SJCRH30 (cell line): ENCODE results near the gene PHOX2A. TPM values are rescaled to one million over a fixed set of nuclear protein-coding genes. Genes with fewer than 3 reads are reported as not detected.
"Not testable (repeated sequence)": the region's sequence is repeated elsewhere in the genome, so short reads cannot be mapped to it uniquely, and the experiment has no call there.

Experiments used
- DNase-seq, 2 experiments: peaks; one replicate each; pipeline ENCODE4 v3.0.0-alpha.2; 2015 to 2020
- H3K27ac ChIP-seq: fragments of 250-450 bp; sonication (Bioruptor Pico); 2 replicates; pipeline ENCODE4 v1.5.1; 2020; ENCODE audit warnings: mild to moderate bottlenecking, moderate library complexity
- H3K27me3 ChIP-seq: fragments of 250-450 bp; sonication (Bioruptor Pico); 2 replicates; pipeline ENCODE4 v1.5.1; 2020; ENCODE audit warnings: mild to moderate bottlenecking, moderate library complexity
- H3K36me3 ChIP-seq: fragments of 250-450 bp; sonication (Bioruptor Pico); 2 replicates; pipeline ENCODE4 v1.5.1; 2020; ENCODE audit warnings: mild to moderate bottlenecking, moderate library complexity
- H3K4me1 ChIP-seq: fragments of 250-450 bp; sonication (Bioruptor Pico); 2 replicates; pipeline ENCODE4 v1.5.1; 2020; ENCODE audit warnings: mild to moderate bottlenecking, moderate library complexity
- H3K4me3 ChIP-seq: fragments of 250-450 bp; sonication (Bioruptor Pico); 2 replicates; pipeline ENCODE4 v1.5.1; 2020; ENCODE audit warnings: mild to moderate bottlenecking, moderate library complexity
- H3K9me3 ChIP-seq: fragments of 250-450 bp; sonication (Bioruptor Pico); replicated peaks from 2 replicates; pipeline ENCODE4 v1.5.1; 2020; ENCODE audit warnings: mild to moderate bottlenecking, moderate library complexity
- total RNA-seq: library from RNA; depleted of rRNA; stranded (reverse); fragments of >200 nt; shearing (Covaris generic); gene quantifications from 2 replicates; pipeline ENCODE4 v1.2.3, GENCODE V29; 2014; rRNA removed

PHOX2A gene
- total RNA-seq, 1 experiment from 2014 or later, result not detected

DNA sequence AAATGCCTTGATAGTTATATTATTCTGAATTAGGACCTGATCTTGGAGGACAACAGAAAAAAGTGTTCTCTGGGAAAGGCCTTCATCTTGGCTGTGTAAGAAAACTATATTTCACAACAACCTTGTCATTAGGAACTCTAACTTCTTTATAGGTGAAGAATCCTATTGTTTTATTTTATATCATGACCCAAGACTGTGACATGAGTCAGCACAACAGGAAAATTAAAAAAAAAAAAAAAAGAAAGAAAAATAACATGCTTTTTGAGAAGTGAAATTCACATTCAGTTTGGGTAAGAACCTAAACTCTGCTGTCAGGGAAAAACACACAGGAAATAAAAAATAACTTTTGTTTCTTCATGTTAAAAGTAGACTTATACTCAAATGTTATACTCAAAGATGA, 39.1 kb downstream of the PHOX2A start:
- Histone ChIP-seq H3K36me3 (no peaks in the 10 kb centered on the region), H3K4me1 (no peaks in the 10 kb centered on the region), H3K27ac (no peak overlapping the region)

DNA sequence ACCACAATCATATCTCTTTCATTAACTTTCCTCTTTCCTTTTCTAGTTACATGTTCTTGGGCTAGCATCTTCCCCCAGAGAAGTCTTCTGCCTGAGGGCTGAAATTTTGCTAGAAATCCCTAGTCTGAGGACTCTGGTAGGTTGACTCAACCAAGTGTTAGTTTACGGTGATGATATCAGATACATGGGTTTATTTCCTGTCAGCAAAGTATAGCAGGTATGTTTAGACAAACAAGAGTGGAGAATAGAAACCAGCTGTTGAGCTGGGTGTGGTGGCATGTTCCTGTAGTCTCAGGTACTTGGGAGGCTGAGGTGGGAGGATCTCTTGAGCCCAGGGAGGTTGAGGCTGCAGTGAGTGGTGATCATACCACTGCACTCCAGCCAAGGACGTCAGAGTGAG, 40.8 kb downstream of the PHOX2A start:
- Histone ChIP-seq H3K9me3 (no peaks in the 10 kb centered on the region), H3K27ac (no peak overlapping the region), H3K4me3 (no peak overlapping the region), H3K27me3 (no peaks in the 10 kb centered on the region), H3K4me1 (no peaks in the 10 kb centered on the region), H3K36me3 (no peaks in the 10 kb centered on the region)
- DNase-seq, result no peak

More for the DNA sequence above, 39.1 kb downstream of the PHOX2A start:
- Histone ChIP-seq H3K4me3 (no peak overlapping the region), H3K27me3 (no peaks in the 10 kb centered on the region), H3K9me3 (peaks cover 1% of the 10 kb centered on the region; the same call in 1 of the 2 replicates)
- DNase-seq, result no peak

DNA sequence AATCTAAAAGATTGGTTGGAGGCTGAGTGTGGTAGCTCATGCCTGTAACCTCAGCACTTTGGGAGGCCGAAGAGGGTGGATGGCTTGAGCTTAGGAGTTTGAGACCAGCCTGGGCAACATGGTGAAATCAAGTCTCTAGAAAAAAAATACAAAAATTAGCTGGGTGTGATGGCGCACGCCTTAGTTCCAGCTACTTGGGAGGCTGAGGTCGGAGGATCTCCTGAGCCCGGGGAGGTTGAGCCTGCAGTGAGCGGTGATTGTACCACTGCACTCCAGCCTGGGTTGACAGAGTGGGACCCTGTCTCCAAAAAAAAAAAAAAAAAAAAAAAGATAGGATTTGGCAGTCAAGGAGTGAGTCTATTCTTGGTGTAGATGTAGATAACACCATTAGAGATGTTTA, 41.4 kb downstream of the PHOX2A start:
- no peaks in the 10 kb centered on the region for H3K4me1 ChIP-seq
- no peak overlapping the region for H3K27ac ChIP-seq
- no peak for DNase-seq
- no peaks in the 10 kb centered on the region for H3K9me3 ChIP-seq
- H3K36me3 ChIP-seq, result no peaks in the 10 kb centered on the region
- H3K27me3 ChIP-seq, result no peaks in the 10 kb centered on the region
- no peak overlapping the region for H3K4me3 ChIP-seq

DNA sequence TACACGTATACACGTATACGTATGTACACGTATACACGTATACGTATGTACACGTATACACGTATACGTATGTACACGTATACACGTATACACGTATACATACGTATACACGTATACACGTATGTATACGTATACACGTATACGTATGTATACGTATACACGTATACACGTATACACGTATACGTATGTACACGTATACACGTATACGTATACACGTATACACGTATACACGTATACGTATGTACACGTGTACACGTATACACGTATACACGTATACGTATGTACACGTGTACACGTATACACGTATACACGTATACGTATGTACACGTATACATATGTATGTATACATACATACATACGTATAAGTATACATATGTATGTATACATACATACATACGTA, 42.5 kb downstream of the PHOX2A start:
- not testable (repeated sequence) for H3K36me3 ChIP-seq

DNA sequence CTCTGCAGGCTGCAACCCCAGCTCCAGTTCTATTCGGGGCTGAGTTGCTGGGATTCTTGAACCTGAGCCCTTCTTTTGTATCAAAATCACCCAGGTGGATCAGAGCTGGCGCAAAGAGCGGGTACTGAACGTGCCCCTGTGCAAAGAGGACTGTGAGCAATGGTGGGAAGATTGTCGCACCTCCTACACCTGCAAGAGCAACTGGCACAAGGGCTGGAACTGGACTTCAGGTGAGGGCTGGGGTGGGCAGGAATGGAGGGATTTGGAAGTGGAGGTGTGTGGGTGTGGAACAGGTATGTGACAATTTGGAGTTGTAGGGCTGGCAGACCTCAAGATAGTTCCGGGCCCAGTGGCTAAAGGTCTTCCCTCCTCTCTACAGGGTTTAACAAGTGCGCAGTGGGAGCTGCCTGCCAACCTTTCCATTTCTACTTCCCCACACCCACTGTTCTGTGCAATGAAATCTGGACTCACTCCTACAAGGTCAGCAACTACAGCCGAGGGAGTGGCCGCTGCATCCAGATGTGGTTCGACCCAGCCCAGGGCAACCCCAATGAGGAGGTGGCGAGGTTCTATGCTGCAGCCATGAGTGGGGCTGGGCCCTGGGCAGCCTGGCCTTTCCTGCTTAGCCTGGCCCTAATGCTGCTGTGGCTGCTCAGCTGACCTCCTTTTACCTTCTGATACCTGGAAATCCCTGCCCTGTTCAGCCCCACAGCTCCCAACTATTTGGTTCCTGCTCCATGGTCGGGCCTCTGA, 48.3 kb downstream of the PHOX2A start:
- no peaks in the 10 kb centered on the region for H3K27me3 ChIP-seq
- no peaks in the 10 kb centered on the region for H3K9me3 ChIP-seq
- H3K4me1 ChIP-seq, result peaks cover 8% of the 10 kb centered on the region; the same call in 1 of the 2 replicates
- no peak for DNase-seq
- no peak overlapping the region for H3K27ac ChIP-seq
- H3K4me3 ChIP-seq, result no peak overlapping the region
- no peaks in the 10 kb centered on the region for H3K36me3 ChIP-seq

More for the DNA sequence above, 42.5 kb downstream of the PHOX2A start:
- H3K27me3 ChIP-seq, H3K4me3 ChIP-seq, DNase-seq, H3K9me3 ChIP-seq, H3K27ac ChIP-seq, H3K4me1 ChIP-seq: not testable (repeated sequence)

DNA sequence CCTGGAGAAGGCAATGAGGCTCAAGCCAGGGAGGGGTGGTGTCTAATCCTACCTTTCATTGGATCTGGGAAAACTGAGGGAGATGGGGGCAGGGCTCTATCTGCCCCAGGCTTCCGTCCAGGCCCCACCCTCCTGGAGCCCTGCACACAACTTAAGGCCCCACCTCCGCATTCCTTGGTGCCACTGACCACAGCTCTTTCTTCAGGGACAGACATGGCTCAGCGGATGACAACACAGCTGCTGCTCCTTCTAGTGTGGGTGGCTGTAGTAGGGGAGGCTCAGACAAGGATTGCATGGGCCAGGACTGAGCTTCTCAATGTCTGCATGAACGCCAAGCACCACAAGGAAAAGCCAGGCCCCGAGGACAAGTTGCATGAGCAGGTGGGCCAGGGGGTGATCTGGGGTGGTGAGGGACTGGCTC, 52.0 kb downstream of the PHOX2A start, which contains the start of gene FOLR1:
TSS of gene FOLR1 (plus strand) at position 180 of the 421 bp plus-strand sequence. CDS start at position 214, 34 bp downstream.
- H3K27me3 ChIP-seq, result no peaks in the 10 kb centered on the region
- peak; percentile 67 to 75 for DNase-seq
- H3K4me1 ChIP-seq, result peaks cover 8% of the 10 kb centered on the region; the same call in 1 of the 2 replicates
- no peak within 1 kb of the TSS for H3K27ac ChIP-seq
- no peak within 1 kb of the TSS for H3K4me3 ChIP-seq
- H3K36me3 ChIP-seq, result no peaks in the 10 kb centered on the region
- no peaks in the 10 kb centered on the region for H3K9me3 ChIP-seq

DNA sequence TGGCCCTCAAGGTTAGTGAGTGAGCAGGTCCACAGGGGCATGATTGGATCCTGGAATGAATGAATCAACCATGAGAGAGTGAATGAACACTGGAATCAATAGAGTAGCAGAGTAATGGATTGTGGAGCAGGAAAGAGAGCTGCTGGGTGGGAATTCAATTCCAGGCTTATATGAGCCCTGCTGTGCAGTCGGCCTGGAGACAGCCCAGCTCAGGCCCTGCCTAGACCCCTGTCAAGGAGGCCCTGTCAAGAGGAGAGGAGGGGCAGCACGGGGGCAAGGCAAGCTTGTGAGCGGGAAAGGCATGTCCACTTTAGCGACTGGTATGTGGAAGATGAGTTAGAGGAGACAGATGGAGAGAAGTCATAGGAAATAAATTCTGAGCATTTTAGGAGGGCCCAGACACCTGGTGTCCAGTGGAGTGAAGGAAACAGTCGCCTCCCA, 53.3 kb downstream of the PHOX2A start:
- Histone ChIP-seq H3K27ac (no peak overlapping the region), H3K4me1 (peaks cover 8% of the 10 kb centered on the region; the same call in 1 of the 2 replicates), H3K27me3 (no peaks in the 10 kb centered on the region), H3K4me3 (no peak overlapping the region), H3K9me3 (no peaks in the 10 kb centered on the region), H3K36me3 (no peaks in the 10 kb centered on the region)
- peak in 1 of 2 experiments; percentile 18 for DNase-seq

DNA sequence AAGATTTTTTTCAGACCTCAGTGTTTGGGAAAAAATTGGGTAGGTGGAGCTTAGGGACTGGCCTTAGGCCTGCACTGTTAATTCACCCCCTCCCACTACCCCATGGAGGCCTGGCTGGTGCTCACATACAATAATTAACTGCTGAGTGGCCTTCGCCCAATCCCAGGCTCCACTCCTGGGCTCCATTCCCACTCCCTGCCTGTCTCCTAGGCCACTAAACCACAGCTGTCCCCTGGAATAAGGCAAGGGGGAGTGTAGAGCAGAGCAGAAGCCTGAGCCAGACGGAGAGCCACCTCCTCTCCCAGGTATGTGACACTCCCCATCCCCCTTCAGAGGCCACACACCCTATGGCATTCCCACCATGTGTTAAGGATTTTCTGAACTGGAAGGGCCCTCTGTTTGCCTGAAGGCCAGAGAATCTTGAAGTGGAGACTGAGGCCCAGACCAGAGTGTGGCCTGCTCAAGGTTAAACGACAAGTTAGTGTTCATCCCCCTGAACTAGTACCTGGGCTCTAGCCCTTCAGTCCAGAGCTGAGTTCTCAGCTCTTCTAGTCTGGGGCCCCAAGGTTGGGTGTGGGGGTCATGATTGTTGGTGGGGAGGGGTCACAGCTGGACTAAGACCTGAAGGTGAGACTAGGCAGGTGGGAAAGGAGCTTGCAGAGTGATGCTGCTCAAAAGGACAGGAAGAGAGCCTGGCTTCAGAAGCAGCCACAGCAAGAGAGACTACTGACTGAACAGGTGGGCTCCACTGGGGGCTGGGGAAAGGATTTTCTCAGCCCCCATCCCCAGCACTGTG, 54.3 kb downstream of the PHOX2A start:
- DNase-seq, result peak in 1 of 2 experiments; percentile 13
- Histone ChIP-seq H3K36me3 (no peaks in the 10 kb centered on the region), H3K27me3 (no peaks in the 10 kb centered on the region), H3K9me3 (no peaks in the 10 kb centered on the region), H3K27ac (no peak overlapping the region), H3K4me1 (peaks cover 8% of the 10 kb centered on the region; the same call in 1 of the 2 replicates), H3K4me3 (no peak overlapping the region)

Other genes with a start within 250 kb of the PHOX2A start
- gene IL18BP, start 245.3 kb downstream of the PHOX2A start, total RNA-seq, result 3.6 and 5.5 TPM in 2 replicates
- gene NUMA1, start 163.6 kb downstream of the PHOX2A start, total RNA-seq, result 154 and 162 TPM in 2 replicates
- 3.9 and 5.8 TPM in 2 replicates for gene LRRC51, start 163.3 kb downstream of the PHOX2A start, total RNA-seq
- 53.4 and 54.3 TPM in 2 replicates for gene LAMTOR1, start 140.9 kb downstream of the PHOX2A start, total RNA-seq
- not detected in 2 replicates for gene TOMT, start 138.3 kb downstream of the PHOX2A start, total RNA-seq
- 38.1 and 42.7 TPM in 2 replicates for gene ANAPC15, start 131.5 kb downstream of the PHOX2A start, total RNA-seq
- gene FOLR3, start 108.5 kb downstream of the PHOX2A start, total RNA-seq, result not detected in 2 replicates
- 0.56 and 0.77 TPM in 2 replicates for gene FOLR1, start 52.0 kb downstream of the PHOX2A start, total RNA-seq
- not detected in 2 replicates for gene FOLR2, start 27.4 kb downstream of the PHOX2A start, total RNA-seq
- gene INPPL1, start 19.4 kb downstream of the PHOX2A start, total RNA-seq, result 141 and 168 TPM in 2 replicates
- gene CLPB, start 190.4 kb upstream of the PHOX2A start, total RNA-seq, result 30.4 and 38.5 TPM in 2 replicates